Neural progenitor cell (in vitro differentiated cells): Measurements from ENCODE around the gene KIFC3. TPM values are rescaled to one million over a fixed set of nuclear protein-coding genes. Genes with fewer than 3 reads are reported as not detected.

ENCODE experiments used
- DNase-seq: peaks from one replicate; pipeline ENCODE4 v3.0.0-alpha.2; 2016; ENCODE audit warnings: low spot score
- H2AFZ ChIP-seq: fragments of 200-600 bp; sonication (generic); replicated peaks from 2 replicates; pipeline ENCODE4 v1.6.1; 2016; ENCODE audit warnings: antibody characterized with exemption
- H3F3A ChIP-seq: fragments of 200-600 bp; sonication (generic); 2 replicates; pipeline ENCODE4 v1.6.1; 2016; ENCODE audit warnings: antibody characterized with exemption, low read depth
- H3K27ac ChIP-seq: fragments of 200-600 bp; sonication (generic); 2 replicates; pipeline ENCODE4 v1.5.1; 2016; ENCODE audit warnings: mild to moderate bottlenecking
- H3K27me3 ChIP-seq: fragments of 200-600 bp; sonication (generic); 2 replicates; pipeline ENCODE4 v1.6.1; 2016; ENCODE audit warnings: mild to moderate bottlenecking, moderate library complexity
- H3K36me3 ChIP-seq: fragments of 200-600 bp; sonication (generic); 2 replicates; pipeline ENCODE4 v1.5.1; 2016
- H3K4me1 ChIP-seq: fragments of 200-600 bp; sonication (generic); 2 replicates; pipeline ENCODE4 v1.6.1; 2016; ENCODE audit warnings: mixed run types
- H3K4me2 ChIP-seq: fragments of 200-600 bp; sonication (generic); 2 replicates; pipeline ENCODE4 v1.6.1; 2016
- H3K4me3 ChIP-seq: fragments of 200-600 bp; sonication (generic); 2 replicates; pipeline ENCODE4 v1.5.1; 2016
- H3K79me2 ChIP-seq: fragments of 200-600 bp; sonication (generic); 2 replicates; pipeline ENCODE4 v1.6.1; 2016; ENCODE audit warnings: low read depth
- H3K9ac ChIP-seq: fragments of 200-600 bp; sonication (generic); 2 replicates; pipeline ENCODE4 v1.6.1; 2016
- H3K9me3 ChIP-seq: fragments of 200-600 bp; sonication (generic); 2 replicates; pipeline ENCODE4 v1.5.1; 2016; ENCODE audit warnings: low read depth
- H4K20me1 ChIP-seq: fragments of 200-600 bp; sonication (generic); 2 replicates; pipeline ENCODE4 v1.6.1; 2016; ENCODE audit warnings: low read depth
- H3K27ac Mint-ChIP-seq: 3 replicates; pipeline ENCODE4 v1.8.0; 2021; ENCODE audit warnings: mixed read lengths
- H3K27me3 Mint-ChIP-seq: 2 replicates; pipeline ENCODE4 v1.8.0; 2022; ENCODE audit warnings: low read depth, mild to moderate bottlenecking, inconsistent platforms, moderate library complexity, mixed read lengths; ENCODE audit not compliant: insufficient read depth
- H3K36me3 Mint-ChIP-seq: 3 replicates; pipeline ENCODE4 v1.8.0; 2021; ENCODE audit warnings: mixed read lengths
- H3K4me1 Mint-ChIP-seq: 3 replicates; pipeline ENCODE4 v1.8.0; 2021; ENCODE audit warnings: mixed read lengths
- H3K4me3 Mint-ChIP-seq: 3 replicates; pipeline ENCODE4 v1.8.0; 2021; ENCODE audit warnings: mild to moderate bottlenecking, moderate library complexity, mixed read lengths
- H3K9me3 Mint-ChIP-seq: 3 replicates; pipeline ENCODE4 v1.8.0; 2020; ENCODE audit warnings: mixed read lengths
- CTCF ChIP-seq: fragments of 200-600 bp; sonication (generic); IDR thresholded peaks from 2 replicates; pipeline ENCODE4 v1.5.1; 2017; ENCODE audit warnings: antibody characterized with exemption, mild to moderate bottlenecking
- EZH2 ChIP-seq: fragments of 200-600 bp; sonication (generic); IDR thresholded peaks from 2 replicates; pipeline ENCODE4 v1.6.1; 2017; ENCODE audit warnings: antibody characterized with exemption, mild to moderate bottlenecking, moderate library complexity
- EZH2phosphoT487 ChIP-seq: fragments of 200-600 bp; sonication (generic); IDR thresholded peaks from 2 replicates; pipeline ENCODE4 v1.6.1; 2017; ENCODE audit warnings: antibody characterized with exemption
- total RNA-seq: library from RNA; depleted of rRNA; stranded (reverse); fragments of >200 nt; gene quantifications from 2 replicates; pipeline ENCODE4 v1.2.3, GENCODE V29; 2015; ENCODE audit warnings: low replicate concordance

KIFC3 gene
- total RNA-seq, 1 donor from 2014 or later: 0.28 TPM

GRCh38 chr16:57804111-57804837 lies 2.0 kb upstream of the KIFC3 start:
- Histone ChIP-seq H3K9ac (no peak overlapping the region), H3K36me3 (no peaks in the 10 kb centered on the region), H3K27me3 (peaks cover 34% of the 10 kb centered on the region), H2AFZ (no peak overlapping the region), H3K27ac (no peak overlapping the region), H3F3A (peaks cover 21% of the 10 kb centered on the region), H4K20me1 (peaks cover 3% of the 10 kb centered on the region), H3K4me3 (no peak overlapping the region), H3K4me2 (no peak overlapping the region), H3K4me1 (peaks cover 18% of the 10 kb centered on the region), H3K79me2 (no peaks in the 10 kb centered on the region), H3K9me3 (no peaks in the 10 kb centered on the region)
- H3K9me3 Mint-ChIP-seq: no peaks in the 10 kb centered on the region
- H3K27me3 Mint-ChIP-seq: peaks cover 7% of the 10 kb centered on the region
- no peak for DNase-seq
- peaks cover 47% of the 10 kb centered on the region for H3K4me1 Mint-ChIP-seq
- H3K27ac Mint-ChIP-seq: no peak overlapping the region
- TF ChIP-seq CTCF: no peak
- no peak for TF ChIP-seq EZH2
- TF ChIP-seq EZH2phosphoT487: no peak
- no peaks in the 10 kb centered on the region for H3K36me3 Mint-ChIP-seq
- H3K4me3 Mint-ChIP-seq: no peak overlapping the region

DNA sequence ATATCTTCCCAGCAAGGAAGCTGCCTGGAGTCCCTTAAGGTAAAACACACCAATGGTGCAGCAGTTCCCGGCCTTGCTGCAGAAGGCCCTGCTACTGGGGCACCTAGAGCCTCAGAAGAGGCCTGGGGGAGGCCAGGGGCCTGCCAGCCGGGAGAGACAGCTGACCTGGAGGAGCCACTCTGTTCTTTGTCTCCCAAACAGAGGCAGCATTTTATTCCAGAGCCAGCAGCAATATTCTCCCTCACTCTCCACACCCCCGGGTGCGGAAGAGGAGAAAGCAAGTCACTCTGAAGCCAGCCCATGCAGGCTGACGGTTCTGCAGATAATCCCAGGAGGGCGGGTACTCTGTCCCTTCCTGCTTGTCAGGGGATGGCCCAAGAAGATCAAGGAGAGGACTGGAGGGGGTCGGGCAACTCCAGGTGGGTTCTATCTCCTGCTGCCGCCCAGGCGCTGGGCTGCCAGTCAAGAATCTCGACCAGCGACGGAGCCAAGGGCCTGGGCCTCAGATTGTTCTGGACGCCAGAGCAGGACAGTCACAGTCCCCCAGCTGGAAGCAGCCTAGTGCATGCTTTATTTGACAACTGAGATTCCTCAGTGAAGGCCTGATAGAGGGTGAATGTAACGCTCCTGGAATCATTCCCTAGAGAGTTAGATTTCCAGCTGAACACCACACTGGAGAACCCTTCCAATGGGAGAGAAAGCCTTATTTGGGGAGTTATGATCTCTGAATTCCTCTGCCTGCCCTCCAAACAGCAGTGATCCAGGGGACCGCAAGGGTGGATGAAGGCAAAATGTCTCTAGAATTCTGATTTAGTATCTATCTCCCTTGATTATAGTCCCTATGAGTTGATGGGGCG lies 1.1 kb upstream of the KIFC3 start:
- H3K9ac ChIP-seq: no peak overlapping the region
- peak; percentile 46 for DNase-seq

DNA sequence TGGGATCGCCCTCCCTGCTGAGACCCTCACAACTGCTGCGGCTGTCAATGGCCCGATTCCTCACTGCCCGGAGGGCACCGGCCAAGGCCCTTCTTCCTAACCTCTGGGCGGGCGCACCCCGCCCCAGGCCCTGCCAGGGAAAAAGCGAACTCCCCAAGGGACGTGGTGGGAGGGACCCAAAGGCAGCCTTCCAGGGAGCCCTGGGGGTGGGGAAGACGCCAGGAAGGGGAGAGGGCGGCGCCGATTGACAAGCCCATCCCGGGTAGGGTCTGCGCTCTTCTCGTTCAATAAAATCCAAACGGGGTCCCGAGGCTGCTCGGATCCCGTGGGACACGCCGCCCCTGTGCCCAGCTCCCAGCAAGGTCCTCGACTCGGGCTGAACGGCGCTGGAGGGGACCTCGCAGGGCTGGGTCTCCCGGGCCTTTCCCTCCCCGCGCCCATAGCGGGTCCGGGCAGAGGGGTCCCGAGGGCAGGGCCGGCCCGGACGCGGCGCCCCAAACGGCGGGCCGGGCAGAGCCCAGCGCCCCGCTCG lies 416 bp downstream of the KIFC3 start:
- Histone ChIP-seq H3K9ac (no peak overlapping the region), H3K27ac (no peak overlapping the region), H3K79me2 (no peaks in the 10 kb centered on the region), H3K27me3 (peaks cover 58% of the 10 kb centered on the region), H3K9me3 (no peaks in the 10 kb centered on the region), H2AFZ (peak overlapping the region; percentile 81), H4K20me1 (peaks cover 3% of the 10 kb centered on the region), H3K36me3 (no peaks in the 10 kb centered on the region), H3K4me1 (peaks cover 24% of the 10 kb centered on the region), H3F3A (peaks cover 21% of the 10 kb centered on the region), H3K4me3 (peak overlapping the region; percentile 71), H3K4me2 (peak overlapping the region; percentile 100)
- peaks cover 12% of the 10 kb centered on the region for H3K27me3 Mint-ChIP-seq
- peaks cover under 1% of the 10 kb centered on the region for H3K36me3 Mint-ChIP-seq
- no peaks in the 10 kb centered on the region for H3K9me3 Mint-ChIP-seq
- peak overlapping the region; percentile 86 for H3K4me3 Mint-ChIP-seq
- H3K4me1 Mint-ChIP-seq: peaks cover 54% of the 10 kb centered on the region
- TF ChIP-seq EZH2phosphoT487: no peak
- no peak for TF ChIP-seq EZH2
- TF ChIP-seq CTCF: no peak
- DNase-seq: peak; percentile 43
- H3K27ac Mint-ChIP-seq: no peak overlapping the region

More for the DNA sequence above, 1.1 kb upstream of the KIFC3 start:
- Mint-ChIP-seq H3K27ac (peak overlapping the region; percentile 78), H3K4me3 (peak overlapping the region; percentile 94), H3K9me3 (no peaks in the 10 kb centered on the region), H3K36me3 (no peaks in the 10 kb centered on the region), H3K27me3 (peaks cover 12% of the 10 kb centered on the region), H3K4me1 (peaks cover 52% of the 10 kb centered on the region)
- H3K4me2 ChIP-seq: peak overlapping the region; percentile 100
- peak overlapping the region; percentile 60 for H2AFZ ChIP-seq
- TF ChIP-seq CTCF (no peak), EZH2 (no peak), EZH2phosphoT487 (no peak)
- H3K27ac ChIP-seq: no peak overlapping the region
- H3K4me1 ChIP-seq: peaks cover 19% of the 10 kb centered on the region
- no peaks in the 10 kb centered on the region for H3K79me2 ChIP-seq
- H3K4me3 ChIP-seq: no peak overlapping the region
- no peaks in the 10 kb centered on the region for H3K9me3 ChIP-seq
- no peaks in the 10 kb centered on the region for H3K36me3 ChIP-seq
- H3F3A ChIP-seq: peaks cover 21% of the 10 kb centered on the region
- H4K20me1 ChIP-seq: peaks cover 3% of the 10 kb centered on the region
- H3K27me3 ChIP-seq: peaks cover 43% of the 10 kb centered on the region
